GM18870 (cell line): ENCODE measurements around the gene ITFG1.
"Not testable (repeated sequence)": the region's sequence is repeated elsewhere in the genome, so short reads cannot be mapped to it uniquely, and the experiment has no call there.

Experiments used
- ATAC-seq: cut with Tn5 transposase; IDR thresholded peaks from one replicate; pipeline ENCODE4 v1.9.1; 2021; ENCODE audit warnings: moderate library complexity; ENCODE audit not compliant: unreplicated experiment

ITFG1 gene

GRCh38 chr16:47250983-47251382 lies 209.9 kb downstream of the ITFG1 start:
- ATAC-seq = no peak

- ATAC-seq = no peak
These were observed 213.2 kb downstream of the ITFG1 start for GRCh38 chr16:47247690-47248089.

GRCh38 chr16:47244206-47244605 lies 216.7 kb downstream of the ITFG1 start:
- ATAC-seq = no peak

- no peak for ATAC-seq
These were observed 219.8 kb downstream of the ITFG1 start for GRCh38 chr16:47241061-47241460.

GRCh38 chr16:47236716-47237115 lies 224.1 kb downstream of the ITFG1 start:
- ATAC-seq = no peak

- ATAC-seq = no peak
These were observed 230.6 kb downstream of the ITFG1 start for GRCh38 chr16:47230296-47230695.

GRCh38 chr16:47229053-47230050 lies 231.5 kb downstream of the ITFG1 start:
- no peak for ATAC-seq

GRCh38 chr16:47228241-47228640 lies 232.6 kb downstream of the ITFG1 start:
- ATAC-seq = no peak

- ATAC-seq = no peak
These were observed 247.0 kb downstream of the ITFG1 start for GRCh38 chr16:47213761-47214440.

GRCh38 chr16:47211218-47211617 lies 249.6 kb downstream of the ITFG1 start:
- no peak for ATAC-seq

GRCh38 chr16:47204736-47205504 lies 255.9 kb downstream of the ITFG1 start:
- ATAC-seq = no peak

GRCh38 chr16:47203433-47203832 lies 257.4 kb downstream of the ITFG1 start:
- ATAC-seq = not testable (repeated sequence)

GRCh38 chr16:47198180-47198575 lies 262.7 kb downstream of the ITFG1 start:
- ATAC-seq = no peak

- no peak for ATAC-seq
These were observed 263.2 kb downstream of the ITFG1 start for GRCh38 chr16:47197536-47198179.

- no peak for ATAC-seq
These were observed 264.4 kb downstream of the ITFG1 start for GRCh38 chr16:47196457-47196856.

GRCh38 chr16:47182318-47182717 lies 278.5 kb downstream of the ITFG1 start:
- no peak for ATAC-seq

- ATAC-seq = not testable (repeated sequence)
These were observed 279.8 kb downstream of the ITFG1 start for GRCh38 chr16:47181066-47181465.

GRCh38 chr16:47180073-47180472 lies 280.8 kb downstream of the ITFG1 start:
- ATAC-seq = no peak

GRCh38 chr16:47175152-47175551 lies 285.7 kb downstream of the ITFG1 start:
- no peak for ATAC-seq

- no peak for ATAC-seq
These were observed 298.0 kb downstream of the ITFG1 start for GRCh38 chr16:47162670-47163420.
